Upper lobe of right lung (tissue), 1 donor: ENCODE results near the gene GALNT18. TPM values are rescaled to one million over a fixed set of nuclear protein-coding genes. Genes with fewer than 3 reads are reported as not detected.

Experiments used
- ATAC-seq: fragments of 200-7000 bp; cut with Tn5 transposase; one replicate; pipeline ENCODE4 v1.9.1; 2020; ENCODE audit warnings: mild to moderate bottlenecking, moderate library complexity
- DNase-seq: peaks from one replicate; pipeline ENCODE4 v3.0.0-alpha.2; 2020
- H3K27ac ChIP-seq: fragments of 200-600 bp; one replicate; pipeline ENCODE4 v1.8.0; 2022
- H3K27me3 ChIP-seq: fragments of 200-600 bp; one replicate; pipeline ENCODE4 v1.8.0; 2022; ENCODE audit warnings: mild to moderate bottlenecking
- H3K36me3 ChIP-seq: fragments of 200-600 bp; one replicate; pipeline ENCODE4 v1.8.0; 2022
- H3K4me1 ChIP-seq: fragments of 200-600 bp; one replicate; pipeline ENCODE4 v1.8.0; 2022
- H3K4me3 ChIP-seq: fragments of 200-600 bp; one replicate; pipeline ENCODE4 v1.8.0; 2022; ENCODE audit warnings: mild to moderate bottlenecking
- H3K9me3 ChIP-seq: fragments of 200-600 bp; one replicate; pipeline ENCODE4 v1.8.0; 2022
- CTCF ChIP-seq: fragments of 200-600 bp; IDR thresholded peaks from one replicate; pipeline ENCODE4 v1.8.0; 2022; ENCODE audit warnings: antibody characterized with exemption
- intact Hi-C: fragments of 100-400 bp; cut with DNase I; formaldehyde crosslinking; loops from one replicate; pipeline ENCODE4 v1.11.0; 2022
- total RNA-seq: library from RNA; stranded (reverse); fragmentation: NEBNext Ultra II Directional; extraction: Animal tissue kit (Norgen Biotek cat#: 25700); gene quantifications from one replicate; pipeline ENCODE4 v1.2.1, GENCODE V29; 2021
- donor health status: DM: no; HTN: yes; CAD: no; lungs with severe emphysema.

The GALNT18 gene
- total RNA-seq, 1 donor from 2014 or later = 55.5 TPM

GRCh38 chr11:11476971-11477645 lies 144.7 kb downstream of the GALNT18 start:
- no peaks in the 10 kb centered on the region for H3K27me3 ChIP-seq
- no peaks in the 10 kb centered on the region for H3K9me3 ChIP-seq
- intact Hi-C loops = no loop called here
- H3K4me1 ChIP-seq = no peaks in the 10 kb centered on the region
- TF ChIP-seq CTCF = no peak
- DNase-seq (no peak), ATAC-seq (no peak)
- H3K27ac ChIP-seq = no peak overlapping the region
- no peak overlapping the region for H3K4me3 ChIP-seq
- no peaks in the 10 kb centered on the region for H3K36me3 ChIP-seq

GRCh38 chr11:11476499-11476898 lies 145.3 kb downstream of the GALNT18 start:
- no peak overlapping the region for H3K27ac ChIP-seq

GRCh38 chr11:11472106-11472505 lies 149.7 kb downstream of the GALNT18 start:
- Histone ChIP-seq H3K36me3 (no peaks in the 10 kb centered on the region), H3K27me3 (no peaks in the 10 kb centered on the region), H3K4me1 (no peaks in the 10 kb centered on the region), H3K27ac (no peak overlapping the region), H3K9me3 (no peaks in the 10 kb centered on the region), H3K4me3 (no peak overlapping the region)
- intact Hi-C loops = no loop called here
- TF ChIP-seq CTCF = no peak
- ATAC-seq (peak; percentile 21), DNase-seq (no peak)

More at GRCh38 chr11:11476499-11476898, 145.3 kb downstream of the GALNT18 start:
- Histone ChIP-seq H3K27me3 (no peaks in the 10 kb centered on the region), H3K4me3 (no peak overlapping the region), H3K36me3 (no peaks in the 10 kb centered on the region), H3K9me3 (no peaks in the 10 kb centered on the region), H3K4me1 (no peaks in the 10 kb centered on the region)
- TF ChIP-seq CTCF = no peak
- intact Hi-C loops = no loop called here
- ATAC-seq = no peak
- no peak for DNase-seq

GRCh38 chr11:11471201-11471600 lies 150.6 kb downstream of the GALNT18 start:
- H3K27me3 ChIP-seq = no peaks in the 10 kb centered on the region
- ATAC-seq (no peak), DNase-seq (no peak)
- H3K27ac ChIP-seq = no peak overlapping the region
- intact Hi-C loops = no loop called here
- TF ChIP-seq CTCF = no peak
- no peaks in the 10 kb centered on the region for H3K4me1 ChIP-seq
- H3K4me3 ChIP-seq = no peak overlapping the region
- H3K9me3 ChIP-seq = no peaks in the 10 kb centered on the region
- H3K36me3 ChIP-seq = no peaks in the 10 kb centered on the region

GRCh38 chr11:11468954-11469353 lies 152.9 kb downstream of the GALNT18 start:
- no peak for ATAC-seq
- no peaks in the 10 kb centered on the region for H3K9me3 ChIP-seq
- no peak overlapping the region for H3K4me3 ChIP-seq
- no peaks in the 10 kb centered on the region for H3K27me3 ChIP-seq
- H3K36me3 ChIP-seq = no peaks in the 10 kb centered on the region
- intact Hi-C loops = no loop called here
- H3K27ac ChIP-seq = no peak overlapping the region
- H3K4me1 ChIP-seq = no peaks in the 10 kb centered on the region
- TF ChIP-seq CTCF = no peak
- DNase-seq = no peak

- Histone ChIP-seq H3K4me3 (no peak overlapping the region), H3K27ac (no peak overlapping the region), H3K9me3 (no peaks in the 10 kb centered on the region), H3K27me3 (no peaks in the 10 kb centered on the region), H3K36me3 (no peaks in the 10 kb centered on the region), H3K4me1 (no peaks in the 10 kb centered on the region)
- ATAC-seq = no peak
- no peak for DNase-seq
- intact Hi-C loops = no loop called here
- TF ChIP-seq CTCF = no peak
These were observed 154.5 kb downstream of the GALNT18 start for GRCh38 chr11:11467312-11467711.
